Caco-2 (cell line): ENCODE results near the gene LIMK2. TPM values are rescaled to one million over a fixed set of nuclear protein-coding genes. Genes with fewer than 3 reads are reported as not detected.

Experiments
- BruUV-seq: library from RNA; stranded (reverse); fragments of 400-500 nt; replicated peaks from 2 replicates; lab custom pipeline; 2021; lab: Mats Ljungman, UMichigan
- CTCF ChIA-PET: fragments of 300-600 bp; sonication (Branson Sonifier 250); formaldehyde crosslinking; loops from one replicate; lab custom pipeline; 2022; ENCODE audit warnings: antibody characterized with exemption; lab: Charles Lee
- POLR2A ChIA-PET: fragments of 300-600 bp; sonication (Branson Sonifier 250); formaldehyde crosslinking; loops from one replicate; lab custom pipeline; 2022; ENCODE audit warnings: antibody characterized with exemption; lab: Charles Lee
- DNase-seq, 2 experiments: peaks; one replicate each; pipeline versions ENCODE4 v3.0.0 to v3.0.0-alpha.2; 2020 to 2022
- H3K27me3 ChIP-seq: replicated peaks from 2 replicates; pipeline ENCODE4 v1.6.0; 2011; ENCODE audit warnings: low read length; ENCODE audit not compliant: control insufficient read depth, insufficient read depth
- H3K36me3 ChIP-seq: 2 replicates; pipeline ENCODE4 v1.5.1; 2011; ENCODE audit warnings: low read length; ENCODE audit not compliant: control insufficient read depth, insufficient read depth
- H3K4me1 ChIP-seq: fragments of 250-450 bp; sonication (Bioruptor Pico); 2 replicates; pipeline ENCODE4 v1.5.1; 2020; ENCODE audit warnings: mild to moderate bottlenecking
- H3K4me3 ChIP-seq: 2 replicates; pipeline ENCODE4 v1.5.1; 2011; ENCODE audit warnings: low read depth, mild to moderate bottlenecking, control low read depth, low read length
- H3K9me3 ChIP-seq: fragments of 250-450 bp; sonication (Bioruptor Pico); 2 replicates; pipeline ENCODE4 v1.5.1; 2020; ENCODE audit warnings: mild to moderate bottlenecking, moderate library complexity
- H3K27ac Mint-ChIP-seq: one replicate; pipeline ENCODE4 v1.8.0; 2022; ENCODE audit warnings: mixed read lengths; ENCODE audit not compliant: unreplicated experiment
- H3K27me3 Mint-ChIP-seq: one replicate; pipeline ENCODE4 v1.8.0; 2022; ENCODE audit warnings: mixed read lengths; ENCODE audit not compliant: insufficient read depth, unreplicated experiment
- H3K36me3 Mint-ChIP-seq: one replicate; pipeline ENCODE4 v1.8.0; 2022; ENCODE audit warnings: mild to moderate bottlenecking, mixed read lengths; ENCODE audit not compliant: insufficient read depth, unreplicated experiment
- H3K4me1 Mint-ChIP-seq: one replicate; pipeline ENCODE4 v1.8.0; 2022; ENCODE audit warnings: low read depth, mixed read lengths; ENCODE audit not compliant: unreplicated experiment
- H3K4me3 Mint-ChIP-seq: one replicate; pipeline ENCODE4 v1.8.0; 2022; ENCODE audit warnings: mild to moderate bottlenecking, moderate library complexity, mixed read lengths; ENCODE audit not compliant: unreplicated experiment
- H3K9me3 Mint-ChIP-seq: one replicate; pipeline ENCODE4 v1.8.0; 2022; ENCODE audit warnings: mixed read lengths; ENCODE audit not compliant: unreplicated experiment
- intact Hi-C: fragments of 100-400 bp; cut with micrococcal nuclease; formaldehyde crosslinking; loops from one replicate; pipeline ENCODE4 v1.10.0; 2022; ENCODE audit not compliant: unreplicated experiment
- total RNA-seq: library from RNA; stranded (reverse); gene quantifications from 2 replicates; pipeline ENCODE4 v1.2.3, GENCODE V29; 2022
- TF ChIP-seq, protein P1 (sequence below), 2 experiments: fragments of 200-600 bp in 1 of 2; IDR thresholded peaks; 1 replicate in 1 of 2; 2 replicates in 1 of 2; pipeline versions ENCODE4 v1.5.1 to v1.8.0; 2011 to 2022; ENCODE audit warnings: antibody characterized with exemption in 1 of 2, control low read depth in 1 of 2, inconsistent platforms in 1 of 2, low read depth in 1 of 2, low read length in 1 of 2, mild to moderate bottlenecking in 1 of 2, moderate library complexity in 1 of 2; ENCODE audit not compliant: insufficient read depth in 1 of 2, severe bottlenecking in 1 of 2, unreplicated experiment in 1 of 2

Gene LIMK2
- total RNA-seq, 1 experiment from 2014 or later: 36.3 TPM

DNA sequence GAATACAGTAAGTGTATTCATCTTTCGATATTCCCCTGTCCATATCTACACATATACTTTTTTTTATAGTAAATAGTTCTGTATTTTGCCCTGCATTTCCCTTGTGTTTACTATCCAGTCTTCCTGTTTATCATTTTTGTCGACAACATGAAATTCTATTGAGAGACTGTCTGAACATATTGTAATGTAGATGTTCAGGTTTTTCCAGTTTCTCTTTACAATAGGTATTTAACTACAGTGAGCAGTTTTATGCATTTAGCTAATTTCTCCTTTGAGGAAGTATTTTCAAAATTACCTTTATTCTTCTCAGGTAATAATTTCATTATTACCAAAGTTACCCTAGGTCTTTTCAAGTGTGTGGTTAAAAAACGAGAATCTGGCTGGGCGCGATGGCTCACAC, 63.5 kb downstream of the LIMK2 start:
- no peak for DNase-seq
- H3K27ac Mint-ChIP-seq: no peak overlapping the region
- no peaks in the 10 kb centered on the region for H3K27me3 Mint-ChIP-seq
- Histone ChIP-seq H3K9me3 (no peaks in the 10 kb centered on the region), H3K4me1 (peaks cover 26% of the 10 kb centered on the region), H3K27me3 (no peaks in the 10 kb centered on the region), H3K36me3 (peaks cover 2% of the 10 kb centered on the region; the same call in 1 of the 2 replicates), H3K4me3 (no peak overlapping the region)
- peaks cover 11% of the 10 kb centered on the region for H3K4me1 Mint-ChIP-seq
- no peak overlapping the region for H3K4me3 Mint-ChIP-seq
- intact Hi-C loops: no loop called here
- TF ChIP-seq, protein P1, sequence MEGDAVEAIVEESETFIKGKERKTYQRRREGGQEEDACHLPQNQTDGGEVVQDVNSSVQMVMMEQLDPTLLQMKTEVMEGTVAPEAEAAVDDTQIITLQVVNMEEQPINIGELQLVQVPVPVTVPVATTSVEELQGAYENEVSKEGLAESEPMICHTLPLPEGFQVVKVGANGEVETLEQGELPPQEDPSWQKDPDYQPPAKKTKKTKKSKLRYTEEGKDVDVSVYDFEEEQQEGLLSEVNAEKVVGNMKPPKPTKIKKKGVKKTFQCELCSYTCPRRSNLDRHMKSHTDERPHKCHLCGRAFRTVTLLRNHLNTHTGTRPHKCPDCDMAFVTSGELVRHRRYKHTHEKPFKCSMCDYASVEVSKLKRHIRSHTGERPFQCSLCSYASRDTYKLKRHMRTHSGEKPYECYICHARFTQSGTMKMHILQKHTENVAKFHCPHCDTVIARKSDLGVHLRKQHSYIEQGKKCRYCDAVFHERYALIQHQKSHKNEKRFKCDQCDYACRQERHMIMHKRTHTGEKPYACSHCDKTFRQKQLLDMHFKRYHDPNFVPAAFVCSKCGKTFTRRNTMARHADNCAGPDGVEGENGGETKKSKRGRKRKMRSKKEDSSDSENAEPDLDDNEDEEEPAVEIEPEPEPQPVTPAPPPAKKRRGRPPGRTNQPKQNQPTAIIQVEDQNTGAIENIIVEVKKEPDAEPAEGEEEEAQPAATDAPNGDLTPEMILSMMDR (IDR thresholded peaks at IDR 0.05; ENCODE audit: insufficient read depth in 1 of 2, low read depth in 1 of 2, low read length in 1 of 2, severe bottlenecking in 1 of 2, unreplicated experiment in 1 of 2): no peak
- ChIA-PET POLR2A (no interaction called here), CTCF (interaction anchor here (1.0 to 1.2 kb wide), 3 partner anchors 15 to 31 kb away, joined by 3 to 4 read pairs (median 4); no protein-coding TSS in a partner anchor)
- H3K36me3 Mint-ChIP-seq: peaks cover 50% of the 10 kb centered on the region
- H3K9me3 Mint-ChIP-seq: no peaks in the 10 kb centered on the region
- no TSS peak for BruUV-seq

GRCh38 chr22:31276426-31277167, 64.5 kb downstream of the LIMK2 start:
- no peak for DNase-seq
- peaks cover 2% of the 10 kb centered on the region; the same call in 1 of the 2 replicates for H3K36me3 ChIP-seq
- no TSS peak for BruUV-seq
- H3K4me3 ChIP-seq: no peak overlapping the region
- H3K9me3 ChIP-seq: no peaks in the 10 kb centered on the region
- ChIA-PET POLR2A (interaction anchor here (0.6 kb wide), 1 partner anchor 88 kb away, joined by 7 read pairs; no protein-coding TSS in a partner anchor), CTCF (interaction anchor here (0.6 kb wide), 1 partner anchor 50 kb away, joined by 3 read pairs; no protein-coding TSS in a partner anchor)
- Mint-ChIP-seq H3K9me3 (no peaks in the 10 kb centered on the region), H3K4me3 (no peak overlapping the region), H3K27ac (no peak overlapping the region), H3K36me3 (peaks cover 50% of the 10 kb centered on the region), H3K27me3 (no peaks in the 10 kb centered on the region), H3K4me1 (peaks cover 3% of the 10 kb centered on the region)
- intact Hi-C loops: no loop called here
- TF ChIP-seq, protein P1 (IDR thresholded peaks at IDR 0.05; ENCODE audit: insufficient read depth in 1 of 2, low read depth in 1 of 2, low read length in 1 of 2, severe bottlenecking in 1 of 2, unreplicated experiment in 1 of 2): no peak
- H3K27me3 ChIP-seq: no peaks in the 10 kb centered on the region
- peaks cover 16% of the 10 kb centered on the region; the same call in 1 of the 2 replicates for H3K4me1 ChIP-seq

GRCh38 chr22:31277741-31278140, 65.6 kb downstream of the LIMK2 start:
- Mint-ChIP-seq H3K4me1 (no peaks in the 10 kb centered on the region), H3K27ac (no peak overlapping the region), H3K4me3 (no peak overlapping the region), H3K36me3 (peaks cover 45% of the 10 kb centered on the region), H3K9me3 (no peaks in the 10 kb centered on the region), H3K27me3 (no peaks in the 10 kb centered on the region)
- ChIA-PET CTCF (no interaction called here), POLR2A (no interaction called here)
- no TSS peak for BruUV-seq
- Histone ChIP-seq H3K4me3 (no peak overlapping the region), H3K9me3 (no peaks in the 10 kb centered on the region), H3K27me3 (no peaks in the 10 kb centered on the region), H3K36me3 (peaks cover 2% of the 10 kb centered on the region; the same call in 1 of the 2 replicates), H3K4me1 (peaks cover 12% of the 10 kb centered on the region; the same call in 1 of the 2 replicates)
- no peak for DNase-seq
- TF ChIP-seq, protein P1 (IDR thresholded peaks at IDR 0.05; ENCODE audit: insufficient read depth in 1 of 2, low read depth in 1 of 2, low read length in 1 of 2, severe bottlenecking in 1 of 2, unreplicated experiment in 1 of 2): no peak
- intact Hi-C loops: no loop called here
